NB4 (cell line): ENCODE results near the gene SPACDR.

Experiments
- DNase-seq: peaks from one replicate; pipeline ENCODE4 v3.0.0; 2010; ENCODE audit warnings: low read depth
- H3K4me3 ChIP-seq: one replicate; pipeline ENCODE4 v1.5.1; 2011; ENCODE audit warnings: mild to moderate bottlenecking, low read depth, low read length, moderate library complexity
- CTCF ChIP-seq: IDR thresholded peaks from one replicate; pipeline ENCODE4 v1.5.1; 2012; ENCODE audit warnings: low read depth, low read length
- MAX ChIP-seq: IDR thresholded peaks from 2 replicates; pipeline ENCODE4 v1.6.1; 2011; ENCODE audit warnings: low read depth, low read length
- MYC ChIP-seq: IDR thresholded peaks from 2 replicates; pipeline ENCODE4 v1.6.1; 2011; ENCODE audit warnings: low read depth, low read length
- POLR2A ChIP-seq: IDR thresholded peaks from 2 replicates; pipeline ENCODE4 v1.6.1; 2011; ENCODE audit warnings: mild to moderate bottlenecking; ENCODE audit not compliant: insufficient read length; ENCODE audit errors: extremely low read depth

Gene SPACDR

GRCh38 chr7:100437150-100438100 lies 26.6 kb downstream of the SPACDR start:
- no peak for TF ChIP-seq CTCF
- TF ChIP-seq MYC = no peak
- no peak for TF ChIP-seq MAX
- no peak for TF ChIP-seq POLR2A
- no peak for DNase-seq
- H3K4me3 ChIP-seq = no peak overlapping the region

GRCh38 chr7:100435401-100436304 lies 28.4 kb downstream of the SPACDR start:
- H3K4me3 ChIP-seq = peak overlapping the region; percentile 87
- TF ChIP-seq MYC (peak; percentile 76; the same call in 1 of the 2 replicates), CTCF (no peak), MAX (peak; percentile 67), POLR2A (no peak)
- peak; percentile 76 for DNase-seq

- TF ChIP-seq MYC (no peak), CTCF (no peak), MAX (no peak), POLR2A (no peak)
- DNase-seq = peak; percentile 53
- H3K4me3 ChIP-seq = peak overlapping the region; percentile 87
Measured at GRCh38 chr7:100434297-100435144, 29.5 kb downstream of the SPACDR start.

GRCh38 chr7:100433592-100434296 lies 30.3 kb downstream of the SPACDR start:
- no peak for TF ChIP-seq MAX
- TF ChIP-seq CTCF = no peak
- TF ChIP-seq MYC = no peak
- peak; percentile 5 for TF ChIP-seq POLR2A
- DNase-seq = peak; percentile 42
- H3K4me3 ChIP-seq = no peak overlapping the region

- H3K4me3 ChIP-seq = peak overlapping the region; percentile 3
- DNase-seq = peak; percentile 24
- no peak for TF ChIP-seq MYC
- TF ChIP-seq POLR2A = peak; percentile 14
- no peak for TF ChIP-seq CTCF
- TF ChIP-seq MAX = no peak
Measured at GRCh38 chr7:100433276-100433591, 30.8 kb downstream of the SPACDR start.
